H1 (cell line): ENCODE data around the gene SWI5. TPM values are rescaled to one million over a fixed set of nuclear protein-coding genes. Genes with fewer than 3 reads are reported as not detected.

Experiments
- CTCF ChIA-PET: fragments of 300-600 bp; sonication (Branson Sonifier 250); formaldehyde crosslinking; loops from one replicate; lab custom pipeline; 2021; ENCODE audit not compliant: partially characterized antibody; lab: Charles Lee
- POLR2A ChIA-PET: fragments of 300-600 bp; sonication (Branson Sonifier 250); formaldehyde crosslinking; loops from one replicate; lab custom pipeline; 2021; ENCODE audit warnings: inconsistent platforms; ENCODE audit not compliant: partially characterized antibody; lab: Charles Lee
- DNase-seq, 2 experiments: peaks; one replicate each; pipeline versions ENCODE4 v3.0.0 to v3.0.0-alpha.2; 2010 to 2022; ENCODE audit warnings: low spot score in 2 of 2, low read depth in 1 of 2, mixed read lengths in 1 of 2
- FAIRE-seq: peaks from 2 replicates; lab custom pipeline; 2011; peaks lifted over from hg19 to GRCh38; lab: Jason Lieb, UNC
- H2AFZ ChIP-seq: 2 replicates; pipeline ENCODE4 v1.8.1; 2012; ENCODE audit warnings: low read length, inconsistent platforms
- H2AK5ac ChIP-seq: 2 replicates; pipeline ENCODE4 v1.6.1; 2013; ENCODE audit warnings: low read depth, low read length
- H2BK120ac ChIP-seq: replicated peaks from 2 replicates; pipeline ENCODE3; 2013; ENCODE audit warnings: low read depth, low read length, inconsistent platforms
- H2BK12ac ChIP-seq: 2 replicates; pipeline ENCODE4 v1.6.1; 2013; ENCODE audit warnings: low read depth, low read length
- H2BK15ac ChIP-seq: 2 replicates; pipeline ENCODE4 v1.6.1; 2013; ENCODE audit warnings: low read length
- H2BK20ac ChIP-seq: 2 replicates; pipeline ENCODE4 v1.6.1; 2013; ENCODE audit warnings: low read length
- H2BK5ac ChIP-seq: 2 replicates; pipeline ENCODE4 v1.6.1; 2013; ENCODE audit warnings: low read depth, low read length
- H3K14ac ChIP-seq: 2 replicates; pipeline ENCODE4 v1.6.1; 2013; ENCODE audit warnings: inconsistent platforms; ENCODE audit not compliant: insufficient read length
- H3K18ac ChIP-seq: 2 replicates; pipeline ENCODE4 v1.6.1; 2013; ENCODE audit warnings: low read length; ENCODE audit errors: extremely low read depth
- H3K23ac ChIP-seq: 2 replicates; pipeline ENCODE4 v1.6.1; 2013; ENCODE audit warnings: inconsistent platforms; ENCODE audit not compliant: insufficient read length
- H3K23me2 ChIP-seq: 2 replicates; pipeline ENCODE4 v1.6.1; 2013; ENCODE audit warnings: low read depth, low read length
- H3K27ac ChIP-seq: 2 replicates; pipeline ENCODE4 v1.6.1; 2011; ENCODE audit warnings: low read depth, low read length, inconsistent platforms
- H3K27me3 ChIP-seq, 4 experiments: replicated peaks in 1 of 4; 1 replicate in 1 of 4; 2 replicates in 3 of 4; pipeline versions ENCODE4 v1.6.1 to v1.8.1; 2011 to 2013; ENCODE audit warnings: low read length in 3 of 4, mild to moderate bottlenecking in 3 of 4, inconsistent platforms in 2 of 4, mixed read lengths in 2 of 4, moderate library complexity in 1 of 4; ENCODE audit not compliant: control insufficient read depth in 3 of 4, insufficient read depth in 3 of 4; ENCODE audit errors: extremely low read depth in 1 of 4
- H3K36me3 ChIP-seq, 4 experiments: 2 replicates each; pipeline versions ENCODE4 v1.6.1 to v1.8.1; 2011 to 2013; ENCODE audit warnings: mild to moderate bottlenecking in 4 of 4, low read length in 3 of 4, moderate library complexity in 2 of 4, control low read depth in 1 of 4, inconsistent platforms in 1 of 4; ENCODE audit not compliant: insufficient read depth in 4 of 4, control insufficient read depth in 2 of 4
- H3K4ac ChIP-seq: replicated peaks from 2 replicates; pipeline ENCODE3; 2013; ENCODE audit warnings: low read length, low read depth, mixed read lengths, inconsistent platforms; ENCODE audit not compliant: insufficient read length
- H3K4me1 ChIP-seq, 4 experiments: replicated peaks in 1 of 4; 1 replicate in 1 of 4; 2 replicates in 3 of 4; pipeline versions ENCODE4 v1.6.1 to v1.8.1; 2011 to 2013; ENCODE audit warnings: low read length in 3 of 4, inconsistent platforms in 2 of 4, mixed read lengths in 1 of 4; ENCODE audit not compliant: insufficient read depth in 4 of 4, control insufficient read depth in 3 of 4
- H3K4me2 ChIP-seq, 2 experiments: 2 replicates each; pipeline versions ENCODE4 v1.6.1 to v1.8.1; 2011 to 2013; ENCODE audit warnings: low read depth in 2 of 2, low read length in 2 of 2, control low read depth in 1 of 2, inconsistent platforms in 1 of 2, mild to moderate bottlenecking in 1 of 2; ENCODE audit not compliant: insufficient read depth in 1 of 2
- H3K4me3 ChIP-seq, 4 experiments: fragments of 200-600, 300-600 bp in 1 of 4; sonication (generic), shearing (Covaris generic), sonication (Bioruptor Twin) in 1 of 4; 2 replicates each; pipeline versions ENCODE4 v1.5.1 to v1.8.1; 2011 to 2016; ENCODE audit warnings: low read length in 4 of 4, low read depth in 3 of 4, control low read depth in 2 of 4, inconsistent platforms in 2 of 4, mild to moderate bottlenecking in 2 of 4, mixed read lengths in 1 of 4, moderate library complexity in 1 of 4; ENCODE audit not compliant: insufficient read depth in 2 of 4; ENCODE audit errors: extremely low read depth in 1 of 4
- H3K56ac ChIP-seq: replicated peaks from 2 replicates; pipeline ENCODE3; 2013; ENCODE audit warnings: low read depth, mild to moderate bottlenecking, mixed read lengths, low read length, inconsistent platforms; ENCODE audit not compliant: insufficient read length
- H3K79me1 ChIP-seq: 2 replicates; pipeline ENCODE4 v1.6.1; 2013; ENCODE audit warnings: low read depth, low read length, control low read depth
- H3K79me2 ChIP-seq, 2 experiments: 2 replicates each; pipeline versions ENCODE4 v1.6.1 to v1.8.1; 2012 to 2013; ENCODE audit warnings: low read length in 2 of 2, mild to moderate bottlenecking in 2 of 2, inconsistent platforms in 1 of 2; ENCODE audit not compliant: insufficient read depth in 2 of 2, control insufficient read depth in 1 of 2
- H3K9ac ChIP-seq, 4 experiments: replicated peaks in 1 of 4; 1 replicate in 1 of 4; 2 replicates in 3 of 4; pipeline versions ENCODE4 v1.6.1 to v1.8.1; 2011 to 2013; ENCODE audit warnings: low read depth in 3 of 4, low read length in 3 of 4, control low read depth in 2 of 4, mild to moderate bottlenecking in 2 of 4, moderate library complexity in 2 of 4, inconsistent platforms in 1 of 4; ENCODE audit errors: extremely low read depth in 1 of 4
- H3K9me3 ChIP-seq, 2 experiments: 2 replicates each; pipeline versions ENCODE4 v1.6.1 to v1.8.1; 2012 to 2013; ENCODE audit warnings: mild to moderate bottlenecking in 2 of 2, moderate library complexity in 2 of 2, control low read depth in 1 of 2, inconsistent platforms in 1 of 2, low read depth in 1 of 2, low read length in 1 of 2, mixed read lengths in 1 of 2; ENCODE audit not compliant: insufficient read depth in 2 of 2
- H4K20me1 ChIP-seq, 2 experiments: replicated peaks in 1 of 2; 2 replicates each; pipeline versions ENCODE3 to v1.8.1; 2011 to 2013; ENCODE audit warnings: inconsistent platforms in 2 of 2, low read length in 2 of 2, mild to moderate bottlenecking in 1 of 2; ENCODE audit not compliant: insufficient read depth in 2 of 2, control insufficient read depth in 1 of 2
- H4K5ac ChIP-seq: 2 replicates; pipeline ENCODE4 v1.6.1; 2013; ENCODE audit warnings: low read length, low read depth, mixed read lengths, inconsistent platforms; ENCODE audit not compliant: insufficient read length
- H4K8ac ChIP-seq: 2 replicates; pipeline ENCODE4 v1.8.0; 2013; ENCODE audit warnings: mild to moderate bottlenecking, moderate library complexity, low read length, inconsistent platforms; ENCODE audit not compliant: insufficient read depth; ENCODE audit errors: extremely low read depth
- H4K91ac ChIP-seq: replicated peaks from 2 replicates; pipeline ENCODE3; 2013; ENCODE audit warnings: low read length, mixed read lengths, inconsistent platforms; ENCODE audit not compliant: insufficient read length
- ASH2L ChIP-seq: fragments of 200-600, 300-600 bp; sonication (generic); IDR thresholded peaks from one replicate; pipeline ENCODE4 v1.7.1; 2017; ENCODE audit warnings: low read length
- ATF3 ChIP-seq: IDR thresholded peaks from 2 replicates; pipeline ENCODE4 v1.6.1; 2011; ENCODE audit warnings: low read depth, mild to moderate bottlenecking, low read length; ENCODE audit not compliant: insufficient read depth
- BRCA1 ChIP-seq: IDR thresholded peaks from 2 replicates; pipeline ENCODE4 v1.6.1; 2012; ENCODE audit warnings: low read depth, low read length, improper control_type of control experiment
- CBX5 ChIP-seq: fragments of 300-800, 300-1000 bp; sonication (generic); IDR thresholded peaks from 2 replicates; pipeline ENCODE4 v1.7.1; 2016; ENCODE audit warnings: antibody characterized with exemption, low read length, low read depth
- CBX8 ChIP-seq: fragments of 300-800, 300-1000 bp; sonication (generic); IDR thresholded peaks from 2 replicates; pipeline ENCODE4 v1.7.1; 2016; ENCODE audit warnings: low read depth, low read length, borderline replicate concordance
- CEBPB ChIP-seq: IDR thresholded peaks from 2 replicates; pipeline ENCODE4 v1.6.1; 2012; ENCODE audit warnings: low read depth, low read length
- NRF1 ChIP-seq: IDR thresholded peaks from 2 replicates; pipeline ENCODE4 v1.6.1; 2011; ENCODE audit warnings: mild to moderate bottlenecking, low read depth, low read length, improper control_type of control experiment
- RBBP5 ChIP-seq: IDR thresholded peaks from 2 replicates; pipeline ENCODE4 v1.7.1; 2012; ENCODE audit warnings: low read depth, mild to moderate bottlenecking, inconsistent platforms, low read length, moderate library complexity, borderline replicate concordance
- RFX5 ChIP-seq: IDR thresholded peaks from 2 replicates; pipeline ENCODE4 v1.6.1; 2011; ENCODE audit warnings: low read depth, low read length, improper control_type of control experiment, borderline replicate concordance
- SIX5 ChIP-seq: IDR thresholded peaks from 2 replicates; pipeline ENCODE4 v1.6.1; 2011; ENCODE audit warnings: mild to moderate bottlenecking, low read depth, low read length
- SP2 ChIP-seq: IDR thresholded peaks from 2 replicates; pipeline ENCODE4 v1.6.1; 2012; ENCODE audit warnings: mild to moderate bottlenecking, low read length, inconsistent platforms
- TAF7 ChIP-seq: optimal IDR thresholded peaks from 2 replicates; pipeline ENCODE3; 2011; ENCODE audit warnings: low read depth, mild to moderate bottlenecking, inconsistent platforms, low read length, moderate library complexity, borderline replicate concordance
- YY1 ChIP-seq: IDR thresholded peaks from 2 replicates; pipeline ENCODE4 v1.6.1; 2011; ENCODE audit warnings: low read depth, mild to moderate bottlenecking, low read length
- ZNF274 ChIP-seq: IDR thresholded peaks from 2 replicates; pipeline ENCODE4 v1.7.0; 2012; ENCODE audit warnings: low read length, borderline replicate concordance; ENCODE audit errors: extremely low read depth
- WGBS, 2 experiments: shearing (Covaris generic) in 1 of 2; methylation state at CpG; one replicate each; pipeline versions ENCODE4 v1.1.6 to v1.1.7; 2013 to 2015; ENCODE audit warnings: low lambda C conversion rate in 2 of 2, mixed read lengths in 2 of 2, inconsistent platforms in 1 of 2, low coverage in 1 of 2, missing lambda C conversion rate in 1 of 2; ENCODE audit not compliant: insufficient replicate concordance in 2 of 2, insufficient coverage in 1 of 2, insufficient read length in 1 of 2; ENCODE audit errors: extremely low coverage in 1 of 2, missing lambda C conversion rate in 1 of 2; 5-methylcytosine and 5-hydroxymethylcytosine counted together
- polyA plus RNA-seq, 7 experiments: library from polyadenylated mRNA; depleted of rRNA in 3 of 7; stranded (reverse) in 5 of 7; unstranded in 2 of 7; fragments of >200 nt in 5 of 7; fragments of 200-250 nt in 2 of 7; gene quantifications; 1 replicate in 5 of 7; 2 replicates in 1 of 7; 4 replicates in 1 of 7; pipeline versions ENCODE4 v1.2.1 to v1.2.3, GENCODE V29; 2011 to 2013; ENCODE audit warnings: missing spikeins in 2 of 7, mixed read lengths in 2 of 7
- total RNA-seq: library from RNA; stranded (reverse); fragmentation: NEBNext Ultra II Directional; extraction: Animal tissue kit (Norgen Biotek cat#: 25700); gene quantifications from 2 replicates; pipeline ENCODE4 v1.2.1, GENCODE V29; 2021

Gene SWI5
- total and polyA plus RNA-seq, 2 of the 8 experiments (the other 6 are each of a cell fraction or from before 2014, with no cell fraction given): 29.0 to 59.5 TPM

DNA sequence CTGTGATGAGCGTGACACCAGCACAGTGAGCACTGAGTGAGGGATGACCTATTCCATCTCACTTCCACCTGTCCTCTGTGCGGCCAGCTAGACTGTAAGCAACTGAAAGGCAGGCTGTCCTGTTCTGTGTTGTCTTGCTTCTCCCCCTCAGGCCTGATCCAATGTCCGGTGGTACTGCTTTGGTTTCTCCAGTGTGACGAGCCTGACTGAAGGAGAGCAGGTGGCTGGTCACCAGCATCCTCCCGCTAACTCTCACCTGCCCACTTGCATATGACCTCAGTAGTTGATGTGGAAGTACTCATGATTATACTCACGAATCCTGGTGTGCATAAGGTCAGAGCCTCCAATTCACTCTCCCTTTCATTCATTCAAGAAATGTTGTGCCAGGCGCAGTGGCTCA is 61.9 kb downstream of the SWI5 start:
- no peak overlapping the region for H3K4me2 ChIP-seq
- WGBS, 2 experiments: 97% methylated on average over 7 of the region's 7 CpGs; no CpG with 5 or more reads in 1 of the 2 experiments
- H3K9ac ChIP-seq: no peak overlapping the region
- H3K4me1 ChIP-seq: peaks cover 0 to 2% (median 0%) of the 10 kb centered on the region in 4 experiments; a peak in 2 of 7 replicates
- no peak overlapping the region for H4K91ac ChIP-seq
- no peak overlapping the region for H4K5ac ChIP-seq
- DNase-seq (no peak), FAIRE-seq (no peak)
- H3K18ac ChIP-seq: no peak overlapping the region
- H3K4ac ChIP-seq: no peak overlapping the region
- H4K20me1 ChIP-seq: peaks cover 0 to 2% of the 10 kb centered on the region in 2 experiments
- H3K79me1 ChIP-seq: no peaks in the 10 kb centered on the region
- no peak overlapping the region for H4K8ac ChIP-seq
- no peak overlapping the region for H2BK120ac ChIP-seq
- H3K4me3 ChIP-seq: no peak overlapping the region
- H2BK15ac ChIP-seq: no peak overlapping the region
- no peak overlapping the region for H2BK5ac ChIP-seq
- H3K56ac ChIP-seq: no peak overlapping the region
- CTCF ChIA-PET: interaction anchor here (0.6 to 1.6 kb wide), 5 partner anchors 14 to 553 kb away, joined by 3 to 4 read pairs (median 3); partner anchors contain the start of genes CERCAM and SPOUT1
- H3K36me3 ChIP-seq: peaks cover 0 to 8% (median 0%) of the 10 kb centered on the region in 4 experiments; a peak in 3 of 8 replicates
- no peaks in the 10 kb centered on the region for H3K9me3 ChIP-seq
- no peak overlapping the region; the same call in 1 of the 2 replicates for H2AK5ac ChIP-seq
- H3K23me2 ChIP-seq: peaks cover 5% of the 10 kb centered on the region; the same call in 1 of the 2 replicates
- H2BK12ac ChIP-seq: no peak overlapping the region
- H3K27me3 ChIP-seq: no peaks in the 10 kb centered on the region; a peak in 1 of 7 replicates
- H2BK20ac ChIP-seq: no peak overlapping the region
- no peak overlapping the region for H2AFZ ChIP-seq
- no peak overlapping the region for H3K14ac ChIP-seq
- H3K23ac ChIP-seq: no peak overlapping the region
- POLR2A ChIA-PET: interaction anchor here (0.7 to 1.7 kb wide), 6 partner anchors 17 to 89 kb away, joined by 3 to 4 read pairs (median 3); no protein-coding TSS in a partner anchor
- no peak overlapping the region for H3K27ac ChIP-seq
- H3K79me2 ChIP-seq: no peaks in the 10 kb centered on the region
- TF ChIP-seq ASH2L: no peak
- TF ChIP-seq RBBP5: no peak
- TF ChIP-seq YY1: no peak
- TF ChIP-seq NRF1: no peak
- no peak for TF ChIP-seq SIX5
- TF ChIP-seq BRCA1: no peak
- TF ChIP-seq ZNF274: no peak
- no peak for TF ChIP-seq CBX5
- TF ChIP-seq ATF3: no peak
- TF ChIP-seq RFX5: no peak
- no peak for TF ChIP-seq CBX8
- no peak for TF ChIP-seq TAF7
- no peak for TF ChIP-seq CEBPB
- TF ChIP-seq SP2: no peak
